Gastrocnemius medialis (tissue), 4 donors: ENCODE measurements around the gene TRIO. TPM values are rescaled to one million over a fixed set of nuclear protein-coding genes. Genes with fewer than 3 reads are reported as not detected.

ENCODE experiments used
- ATAC-seq, 2 donors: fragments of 150-250 bp; one replicate each; pipeline ENCODE4 v1.9.1; 2016
- DNase-seq, 2 donors: peaks; one replicate each; pipeline ENCODE4 v3.0.0-alpha.2; 2019
- H3K27ac ChIP-seq, 4 donors: fragments of 200-600 bp; sonication (generic); 1 replicate in 1 of 4; 2 replicates in 3 of 4; pipeline ENCODE4 v1.5.1; 2016 to 2018; ENCODE audit warnings: mild to moderate bottlenecking in 2 of 4, moderate library complexity in 1 of 4
- H3K27me3 ChIP-seq, 3 donors: fragments of 200-600 bp; sonication (generic) in 2 of 3; 1 replicate in 1 of 3; 2 replicates in 2 of 3; pipeline versions ENCODE4 v1.5.1 to v1.6.0; 2016 to 2019; ENCODE audit warnings: mild to moderate bottlenecking in 1 of 3, moderate library complexity in 1 of 3
- H3K36me3 ChIP-seq, 2 donors: fragments of 200-600 bp; sonication (generic) in 1 of 2; one replicate each; pipeline ENCODE4 v1.5.1; 2017 to 2018
- H3K4me1 ChIP-seq, 2 donors: fragments of 200-600 bp; sonication (generic) in 1 of 2; one replicate each; pipeline ENCODE4 v1.5.1; 2016 to 2017; ENCODE audit warnings: mild to moderate bottlenecking in 2 of 2
- H3K4me3 ChIP-seq, 4 donors: fragments of 200-600 bp; sonication (generic) in 3 of 4; 1 replicate in 1 of 4; 2 replicates in 3 of 4; pipeline ENCODE4 v1.5.1; 2016 to 2019; ENCODE audit warnings: mild to moderate bottlenecking in 2 of 4
- H3K9me3 ChIP-seq, 3 donors: fragments of 200-600 bp; sonication (generic) in 2 of 3; 1 replicate in 1 of 3; 2 replicates in 2 of 3; pipeline ENCODE4 v1.5.1; 2016 to 2019
- CTCF ChIP-seq, 5 experiments: fragments of 450-650 bp in 3 of 5; fragments of 200-600 bp in 2 of 5; sonication (generic) in 2 of 5; IDR thresholded peaks in 4 of 5; conservative IDR thresholded peaks in 1 of 5; 1 replicate in 4 of 5; 2 replicates in 1 of 5; pipeline ENCODE4 v1.5.1; 2016 to 2019; ENCODE audit warnings: antibody characterized with exemption in 5 of 5, mild to moderate bottlenecking in 3 of 5, moderate library complexity in 3 of 5
- POLR2A ChIP-seq, 2 donors: fragments of 450-650 bp; IDR thresholded peaks; one replicate each; pipeline ENCODE4 v1.6.1; 2017; ENCODE audit warnings: antibody characterized with exemption in 2 of 2, mild to moderate bottlenecking in 2 of 2, moderate library complexity in 2 of 2
- in situ Hi-C, 4 donors: fragments of 200-750 bp; cut with MboI; loops; one replicate each; pipeline versions ENCODE4 v1.15.0 to v1.8.0; 2017; ENCODE audit warnings: low sequenced_read_pairs in 4 of 4
- intact Hi-C: fragments of 100-400 bp; cut with DNase I; formaldehyde crosslinking; loops from one replicate; pipeline ENCODE4 v1.15.1; 2023; ENCODE audit warnings: low total_unique reads
- total RNA-seq, 4 donors: library from RNA; depleted of rRNA; stranded (reverse); fragments of >200 nt; gene quantifications; one replicate each; pipeline versions ENCODE4 v1.1.0 to v1.2.3, GENCODE V29; 2016

The TRIO gene
- total RNA-seq, 4 donors from 2014 or later = 31.5 to 57.5 (median 50.4) TPM

DNA sequence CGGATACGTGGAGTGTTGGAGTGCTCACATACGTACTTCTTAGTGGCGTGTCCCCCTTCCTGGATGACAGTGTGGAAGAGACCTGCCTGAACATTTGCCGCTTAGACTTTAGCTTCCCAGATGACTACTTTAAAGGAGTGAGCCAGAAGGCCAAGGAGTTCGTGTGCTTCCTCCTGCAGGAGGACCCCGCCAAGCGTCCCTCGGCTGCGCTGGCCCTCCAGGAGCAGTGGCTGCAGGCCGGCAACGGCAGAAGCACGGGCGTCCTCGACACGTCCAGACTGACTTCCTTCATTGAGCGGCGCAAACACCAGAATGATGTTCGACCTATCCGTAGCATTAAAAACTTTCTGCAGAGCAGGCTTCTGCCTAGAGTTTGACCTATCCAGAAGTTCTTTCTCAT lies 364.9 kb downstream of the TRIO start:
- ATAC-seq = no peak
- H3K9me3 ChIP-seq = no peaks in the 10 kb centered on the region
- no peaks in the 10 kb centered on the region for H3K4me1 ChIP-seq
- peaks cover 0 to 55% of the 10 kb centered on the region in 2 donors for H3K36me3 ChIP-seq
- in situ Hi-C loops (no loop called here), intact Hi-C loops (no loop called here)
- no peak for TF ChIP-seq CTCF (IDR thresholded peaks at IDR 0.05 in 4 of 5, conservative IDR thresholded peaks at IDR 0.05 in 1 of 5)
- TF ChIP-seq POLR2A (IDR thresholded peaks at IDR 0.05) = no peak
- no peak for DNase-seq
- no peak overlapping the region for H3K27ac ChIP-seq
- no peaks in the 10 kb centered on the region for H3K27me3 ChIP-seq
- no peak overlapping the region for H3K4me3 ChIP-seq

GRCh38 chr5:14509556-14509955 lies 366.4 kb downstream of the TRIO start:
- no peak overlapping the region for H3K27ac ChIP-seq
- DNase-seq = no peak
- TF ChIP-seq CTCF (IDR thresholded peaks at IDR 0.05 in 4 of 5, conservative IDR thresholded peaks at IDR 0.05 in 1 of 5) (no peak), POLR2A (IDR thresholded peaks at IDR 0.05) (no peak)

GRCh38 chr5:14510156-14510734 lies 367.1 kb downstream of the TRIO start:
- H3K9me3 ChIP-seq = no peaks in the 10 kb centered on the region
- in situ Hi-C loops = no loop called here
- DNase-seq (no peak), ATAC-seq (no peak)
- intact Hi-C loops = no loop called here
- no peak for TF ChIP-seq POLR2A (IDR thresholded peaks at IDR 0.05)
- TF ChIP-seq CTCF (IDR thresholded peaks at IDR 0.05 in 4 of 5, conservative IDR thresholded peaks at IDR 0.05 in 1 of 5) = no peak
- H3K36me3 ChIP-seq = peaks cover 0 to 33% of the 10 kb centered on the region in 2 donors
- no peaks in the 10 kb centered on the region for H3K4me1 ChIP-seq
- H3K4me3 ChIP-seq = no peak overlapping the region
- H3K27ac ChIP-seq = no peak overlapping the region
- H3K27me3 ChIP-seq = no peaks in the 10 kb centered on the region

More at GRCh38 chr5:14509556-14509955, 366.4 kb downstream of the TRIO start:
- in situ Hi-C loops = no loop called here
- H3K36me3 ChIP-seq = peaks cover 0 to 40% of the 10 kb centered on the region in 2 donors
- no peak overlapping the region for H3K4me3 ChIP-seq
- no peaks in the 10 kb centered on the region for H3K9me3 ChIP-seq
- H3K4me1 ChIP-seq = no peaks in the 10 kb centered on the region
- intact Hi-C loops = no loop called here
- no peak for ATAC-seq
- no peaks in the 10 kb centered on the region for H3K27me3 ChIP-seq

GRCh38 chr5:14510880-14511279 lies 367.7 kb downstream of the TRIO start:
- in situ Hi-C loops (no loop called here), intact Hi-C loops (no loop called here)
- no peak for ATAC-seq

More at GRCh38 chr5:14510880-14511279, 367.7 kb downstream of the TRIO start:
- no peaks in the 10 kb centered on the region for H3K9me3 ChIP-seq
- no peak overlapping the region for H3K4me3 ChIP-seq
- no peaks in the 10 kb centered on the region for H3K27me3 ChIP-seq
- no peaks in the 10 kb centered on the region for H3K4me1 ChIP-seq
- TF ChIP-seq CTCF (IDR thresholded peaks at IDR 0.05 in 4 of 5, conservative IDR thresholded peaks at IDR 0.05 in 1 of 5) (no peak), POLR2A (IDR thresholded peaks at IDR 0.05) (no peak)
- no peak for DNase-seq
- H3K27ac ChIP-seq = no peak overlapping the region
- peaks cover 0 to 27% of the 10 kb centered on the region in 2 donors for H3K36me3 ChIP-seq
